Keratinocyte (primary cell): ENCODE data around the gene TMEM87A. TPM values are rescaled to one million over a fixed set of nuclear protein-coding genes. Genes with fewer than 3 reads are reported as not detected.

Source experiments
- DNase-seq: peaks from one replicate; pipeline ENCODE4 v3.0.0-alpha.2; 2011; ENCODE audit warnings: low read depth, missing footprints, low spot score
- FAIRE-seq: peaks from 2 replicates; lab custom pipeline; 2011; peaks lifted over from hg19 to GRCh38; lab: Jason Lieb, UNC
- H2AFZ ChIP-seq: 2 replicates; pipeline ENCODE4 v1.6.0; 2012; ENCODE audit warnings: low read length, control low read depth, inconsistent platforms; ENCODE audit not compliant: control insufficient read depth
- H3K27ac ChIP-seq: 2 replicates; pipeline ENCODE4 v1.5.1; 2011; ENCODE audit warnings: low read length; ENCODE audit not compliant: control insufficient read depth, insufficient read depth
- H3K27me3 ChIP-seq: 3 replicates; pipeline ENCODE4 v1.6.0; 2011; ENCODE audit warnings: low read length; ENCODE audit not compliant: control insufficient read depth, insufficient read depth; ENCODE audit errors: extremely low read depth
- H3K36me3 ChIP-seq, 2 experiments: 2 replicates in 1 of 2; 3 replicates in 1 of 2; pipeline ENCODE4 v1.5.1; 2011; ENCODE audit warnings: low read length in 2 of 2, mild to moderate bottlenecking in 1 of 2; ENCODE audit not compliant: control insufficient read depth in 2 of 2, insufficient read depth in 2 of 2; ENCODE audit errors: extremely low read depth in 1 of 2
- H3K4me1 ChIP-seq: 3 replicates; pipeline ENCODE4 v1.5.1; 2011; ENCODE audit warnings: low read length; ENCODE audit not compliant: control insufficient read depth, insufficient read depth; ENCODE audit errors: extremely low read depth
- H3K4me2 ChIP-seq: 3 replicates; pipeline ENCODE4 v1.6.0; 2011; ENCODE audit warnings: low read depth, low read length; ENCODE audit not compliant: control insufficient read depth, insufficient read depth; ENCODE audit errors: extremely low read depth
- H3K4me3 ChIP-seq, 3 experiments: fragments of 200-600 bp in 1 of 3; sonication (generic) in 1 of 3; 2 replicates in 2 of 3; 3 replicates in 1 of 3; pipeline ENCODE4 v1.5.1; 2011 to 2016; ENCODE audit warnings: low read length in 3 of 3, mild to moderate bottlenecking in 3 of 3, control low read depth in 2 of 3, inconsistent platforms in 1 of 3, low read depth in 1 of 3, mixed read lengths in 1 of 3, mixed run types in 1 of 3, moderate library complexity in 1 of 3; ENCODE audit not compliant: control insufficient read depth in 2 of 3, insufficient read depth in 2 of 3; ENCODE audit errors: extremely low read depth in 1 of 3
- H3K79me2 ChIP-seq: 2 replicates; pipeline ENCODE4 v1.6.0; 2012; ENCODE audit warnings: low read length; ENCODE audit not compliant: control insufficient read depth, insufficient read depth
- H3K9ac ChIP-seq: 3 replicates; pipeline ENCODE4 v1.6.0; 2011; ENCODE audit warnings: low read length; ENCODE audit not compliant: control insufficient read depth, insufficient read depth; ENCODE audit errors: extremely low read depth
- H3K9me1 ChIP-seq: 3 replicates; pipeline ENCODE4 v1.6.0; 2011; ENCODE audit warnings: low read length; ENCODE audit not compliant: control insufficient read depth, insufficient read depth; ENCODE audit errors: extremely low read depth
- H3K9me3 ChIP-seq: 2 replicates; pipeline ENCODE4 v1.5.1; 2012; ENCODE audit warnings: low read depth, low read length; ENCODE audit not compliant: control insufficient read depth
- H4K20me1 ChIP-seq: 3 replicates; pipeline ENCODE4 v1.6.0; 2011; ENCODE audit warnings: low read length; ENCODE audit not compliant: control insufficient read depth, insufficient read depth; ENCODE audit errors: extremely low read depth
- EZH2 ChIP-seq: IDR thresholded peaks from one replicate; pipeline ENCODE4 v1.6.1; 2012; ENCODE audit warnings: inconsistent platforms, mild to moderate bottlenecking, low read length, moderate library complexity
- dilution Hi-C: fragments of 300-500 bp; cut with MboI; formaldehyde crosslinking; loops from one replicate; pipeline ENCODE4 v1.7.0; 2020; ENCODE audit warnings: low sequenced_read_pairs; ENCODE audit not compliant: extremely low pct_ligation_motif_present
- polyA plus RNA-seq, 5 experiments: library from polyadenylated mRNA; depleted of rRNA in 3 of 5; stranded (reverse) in 3 of 5; stranded (forward) in 1 of 5; unstranded in 1 of 5; fragments of >200 nt; gene quantifications; 1 replicate in 1 of 5; 2 replicates in 3 of 5; 3 replicates in 1 of 5; pipeline versions ENCODE4 v1.2.1 to v1.2.3, GENCODE V29; 2011 to 2012; ENCODE audit warnings: missing spikeins in 2 of 5, low read depth in 1 of 5, low replicate concordance in 1 of 5
- TF ChIP-seq, protein P1 (sequence below), 3 experiments: IDR thresholded peaks in 1 of 3; conservative IDR thresholded peaks in 1 of 3; optimal IDR thresholded peaks in 1 of 3; 2 replicates in 2 of 3; 3 replicates in 1 of 3; pipeline versions ENCODE3 to v1.5.1; 2011; ENCODE audit warnings: low read length in 3 of 3, mild to moderate bottlenecking in 3 of 3, moderate library complexity in 2 of 3, control low read depth in 1 of 3, inconsistent platforms in 1 of 3; ENCODE audit not compliant: insufficient read depth in 2 of 3; ENCODE audit errors: extremely low read depth in 1 of 3

TMEM87A gene
- polyA plus RNA-seq, 1 donor (not counting 4 experiments of a cell fraction or from before 2014, with no cell fraction given): 43.7 TPM

DNA sequence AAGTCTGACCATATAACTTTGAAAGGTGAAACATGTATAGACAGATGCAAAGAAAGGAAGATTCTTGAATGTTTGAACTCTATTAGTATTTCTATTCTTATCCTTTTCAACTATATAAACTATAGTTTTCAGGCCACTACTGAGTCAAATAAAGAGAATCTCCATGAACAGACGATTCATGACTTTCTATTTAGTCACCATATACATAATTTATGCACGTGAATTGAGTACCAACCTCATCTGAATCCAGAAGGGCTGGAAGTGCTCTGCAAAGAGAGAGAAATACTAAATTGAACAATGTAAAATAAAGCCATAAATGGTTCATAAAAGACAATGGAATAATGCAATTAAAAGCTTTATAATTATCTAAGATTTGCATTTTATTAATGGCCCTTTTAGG, 55.7 kb downstream of the TMEM87A start:
- TF ChIP-seq, protein P1, sequence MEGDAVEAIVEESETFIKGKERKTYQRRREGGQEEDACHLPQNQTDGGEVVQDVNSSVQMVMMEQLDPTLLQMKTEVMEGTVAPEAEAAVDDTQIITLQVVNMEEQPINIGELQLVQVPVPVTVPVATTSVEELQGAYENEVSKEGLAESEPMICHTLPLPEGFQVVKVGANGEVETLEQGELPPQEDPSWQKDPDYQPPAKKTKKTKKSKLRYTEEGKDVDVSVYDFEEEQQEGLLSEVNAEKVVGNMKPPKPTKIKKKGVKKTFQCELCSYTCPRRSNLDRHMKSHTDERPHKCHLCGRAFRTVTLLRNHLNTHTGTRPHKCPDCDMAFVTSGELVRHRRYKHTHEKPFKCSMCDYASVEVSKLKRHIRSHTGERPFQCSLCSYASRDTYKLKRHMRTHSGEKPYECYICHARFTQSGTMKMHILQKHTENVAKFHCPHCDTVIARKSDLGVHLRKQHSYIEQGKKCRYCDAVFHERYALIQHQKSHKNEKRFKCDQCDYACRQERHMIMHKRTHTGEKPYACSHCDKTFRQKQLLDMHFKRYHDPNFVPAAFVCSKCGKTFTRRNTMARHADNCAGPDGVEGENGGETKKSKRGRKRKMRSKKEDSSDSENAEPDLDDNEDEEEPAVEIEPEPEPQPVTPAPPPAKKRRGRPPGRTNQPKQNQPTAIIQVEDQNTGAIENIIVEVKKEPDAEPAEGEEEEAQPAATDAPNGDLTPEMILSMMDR (optimal IDR thresholded peaks at IDR 0.05 in 1 of 3, IDR thresholded peaks at IDR 0.05 in 1 of 3, conservative IDR thresholded peaks at IDR 0.05 in 1 of 3; ENCODE audit: extremely low read depth in 1 of 3, insufficient read depth in 2 of 3, low read length in 3 of 3): no peak
- no peak for TF ChIP-seq EZH2
- no peak overlapping the region for H3K27ac ChIP-seq
- DNase-seq (no peak), FAIRE-seq (no peak)
- no peak overlapping the region for H3K4me2 ChIP-seq
- no peaks in the 10 kb centered on the region for H3K9me3 ChIP-seq
- H3K9me1 ChIP-seq: no peaks in the 10 kb centered on the region
- H3K36me3 ChIP-seq: peaks cover 6 to 9% of the 10 kb centered on the region in 2 experiments
- no peaks in the 10 kb centered on the region for H4K20me1 ChIP-seq
- no peak overlapping the region for H2AFZ ChIP-seq
- no peaks in the 10 kb centered on the region for H3K4me1 ChIP-seq
- H3K27me3 ChIP-seq: no peaks in the 10 kb centered on the region
- no peak overlapping the region for H3K4me3 ChIP-seq
- dilution Hi-C loops: no loop called here
- no peaks in the 10 kb centered on the region for H3K79me2 ChIP-seq
- H3K9ac ChIP-seq: no peak overlapping the region

DNA sequence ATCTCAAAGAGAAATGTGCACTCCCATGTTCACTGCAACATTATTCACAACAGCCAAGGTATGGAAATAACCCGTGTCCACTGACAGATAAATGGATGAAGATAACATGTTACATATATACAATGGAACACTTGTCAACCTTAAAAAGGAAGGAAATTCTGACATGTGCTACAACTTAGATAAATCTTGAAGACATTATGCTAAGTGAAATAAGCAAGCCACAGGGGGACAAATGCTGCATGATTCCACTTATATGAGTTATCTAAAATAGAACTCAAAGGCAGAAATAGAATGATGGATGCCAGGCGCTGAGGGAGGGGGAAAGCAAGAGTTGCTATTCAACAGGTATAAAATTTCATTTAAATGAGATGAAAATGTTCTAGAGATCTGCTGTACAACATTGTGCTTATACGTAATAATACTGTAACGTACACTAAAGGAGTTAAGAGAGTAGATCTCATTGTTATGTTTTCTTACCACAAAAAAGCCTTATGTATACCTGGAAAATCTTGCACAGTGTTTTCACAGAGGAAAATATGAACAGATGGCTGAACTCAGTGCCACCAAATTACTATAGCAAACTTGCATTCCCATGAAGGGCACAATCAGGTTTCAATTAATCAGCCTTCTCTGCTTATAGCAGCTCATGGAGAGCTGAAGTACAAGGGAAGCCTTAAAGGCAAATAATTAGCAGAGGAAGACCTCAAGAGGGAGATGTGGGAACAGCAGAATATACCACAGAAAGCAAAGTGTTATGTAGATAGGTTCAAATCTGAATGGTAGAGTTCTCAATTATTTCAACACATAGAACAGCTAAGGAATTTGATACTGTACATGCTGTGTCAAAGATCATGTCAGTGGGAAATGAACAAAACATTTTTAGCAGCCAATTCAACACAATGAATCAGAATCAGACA, 57.1 kb downstream of the TMEM87A start:
- H3K36me3 ChIP-seq: peaks cover 7 to 9% of the 10 kb centered on the region in 2 experiments
- no peaks in the 10 kb centered on the region for H3K9me1 ChIP-seq
- no peaks in the 10 kb centered on the region for H3K4me1 ChIP-seq
- no peaks in the 10 kb centered on the region for H3K27me3 ChIP-seq
- no peaks in the 10 kb centered on the region for H3K79me2 ChIP-seq
- no peak overlapping the region for H3K27ac ChIP-seq
- H3K4me3 ChIP-seq: no peak overlapping the region
- no peak for FAIRE-seq
- no peak overlapping the region for H2AFZ ChIP-seq
- dilution Hi-C loops: no loop called here
- H4K20me1 ChIP-seq: no peaks in the 10 kb centered on the region
- no peaks in the 10 kb centered on the region for H3K9me3 ChIP-seq
- no peak for TF ChIP-seq EZH2
- TF ChIP-seq, protein P1 (optimal IDR thresholded peaks at IDR 0.05 in 1 of 3, IDR thresholded peaks at IDR 0.05 in 1 of 3, conservative IDR thresholded peaks at IDR 0.05 in 1 of 3; ENCODE audit: extremely low read depth in 1 of 3, insufficient read depth in 2 of 3, low read length in 3 of 3): no peak
- no peak overlapping the region for H3K9ac ChIP-seq
- no peak overlapping the region for H3K4me2 ChIP-seq
- DNase-seq: no peak
